ENCODE measurements around the gene STK32A. TPM values are rescaled to one million over a fixed set of nuclear protein-coding genes. Genes with fewer than 3 reads are reported as not detected.
A peak's percentile ranks its signal among the peaks of the same experiment; 100 is the strongest.

Gene STK32A
- total and polyA plus RNA-seq, 2 experiments from 2014 or later, result 0.83 to 1.1 TPM

- peaks cover 33% of the 10 kb centered on the region for H3K4me1 ChIP-seq (ENCODE audit: low read depth)
- no peaks in the 10 kb centered on the region for H3K27me3 ChIP-seq
- TF ChIP-seq CTCF (IDR thresholded peaks at IDR 0.05; ENCODE audit: low read depth, low read length), result no peak
- no peak overlapping the region for H3K27ac ChIP-seq
- peak in 1 of 2 donors; percentile 45 for DNase-seq (ENCODE audit: low read depth in 1 of 2, low spot score in 1 of 2)
- no peak overlapping the region for H3K4me3 ChIP-seq
- no peaks in the 10 kb centered on the region for H3K36me3 ChIP-seq
- H3K9me3 ChIP-seq (ENCODE audit: low read depth), result no peaks in the 10 kb centered on the region
These were observed 153.6 kb downstream of the STK32A start for GRCh38 chr5:147388184-147389108.

GRCh38 chr5:147390654-147391225 lies 155.9 kb downstream of the STK32A start:
- H3K27ac ChIP-seq, result no peak overlapping the region
- H3K4me1 ChIP-seq (ENCODE audit: low read depth), result peaks cover 32% of the 10 kb centered on the region
- DNase-seq (ENCODE audit: low read depth in 1 of 2, low spot score in 1 of 2), result no peak
- no peak overlapping the region for H3K4me3 ChIP-seq
- H3K27me3 ChIP-seq, result no peaks in the 10 kb centered on the region
- H3K9me3 ChIP-seq (ENCODE audit: low read depth), result no peaks in the 10 kb centered on the region
- TF ChIP-seq CTCF (IDR thresholded peaks at IDR 0.05; ENCODE audit: low read depth, low read length), result no peak
- peaks cover 4% of the 10 kb centered on the region for H3K36me3 ChIP-seq

GRCh38 chr5:147391781-147392180 lies 157.0 kb downstream of the STK32A start:
- H3K9me3 ChIP-seq (ENCODE audit: low read depth), result no peaks in the 10 kb centered on the region
- no peak overlapping the region for H3K4me3 ChIP-seq
- H3K27me3 ChIP-seq, result no peaks in the 10 kb centered on the region
- peak; percentile 67 to 87 for DNase-seq (ENCODE audit: low read depth in 1 of 2, low spot score in 1 of 2)
- H3K4me1 ChIP-seq (ENCODE audit: low read depth), result peaks cover 32% of the 10 kb centered on the region
- peaks cover 7% of the 10 kb centered on the region for H3K36me3 ChIP-seq
- H3K27ac ChIP-seq, result no peak overlapping the region
- TF ChIP-seq CTCF (IDR thresholded peaks at IDR 0.05; ENCODE audit: low read depth, low read length), result peak; percentile 76

GRCh38 chr5:147393874-147394672 lies 159.2 kb downstream of the STK32A start:
- no peaks in the 10 kb centered on the region for H3K27me3 ChIP-seq
- H3K27ac ChIP-seq, result peak overlapping the region; percentile 58
- peak; percentile 51 for TF ChIP-seq CTCF (IDR thresholded peaks at IDR 0.05; ENCODE audit: low read depth, low read length)
- no peak for DNase-seq (ENCODE audit: low read depth in 1 of 2, low spot score in 1 of 2)
- peaks cover 19% of the 10 kb centered on the region for H3K36me3 ChIP-seq
- no peak overlapping the region for H3K4me3 ChIP-seq
- H3K4me1 ChIP-seq (ENCODE audit: low read depth), result peaks cover 24% of the 10 kb centered on the region
- no peaks in the 10 kb centered on the region for H3K9me3 ChIP-seq (ENCODE audit: low read depth)

GRCh38 chr5:147396070-147396823 lies 161.4 kb downstream of the STK32A start:
- Histone ChIP-seq H3K4me1 (ENCODE audit: low read depth) (peaks cover 31% of the 10 kb centered on the region), H3K9me3 (ENCODE audit: low read depth) (no peaks in the 10 kb centered on the region), H3K27ac (no peak overlapping the region), H3K4me3 (no peak overlapping the region), H3K36me3 (peaks cover 33% of the 10 kb centered on the region), H3K27me3 (no peaks in the 10 kb centered on the region)
- no peak for TF ChIP-seq CTCF (IDR thresholded peaks at IDR 0.05; ENCODE audit: low read depth, low read length)
- no peak for DNase-seq (ENCODE audit: low read depth in 1 of 2, low spot score in 1 of 2)

Measured in cardiac muscle cell (in vitro differentiated cells and primary cell).